NCI-H2196 treated with DMSO at 0.1 percent for 48 hours (cell line): ENCODE data around the gene ERRFI1.

Source experiments
- DNase-seq: peaks from one replicate; lab custom pipeline; 2025; ENCODE audit not compliant: unreplicated experiment; lab: John Stamatoyannopoulos, UW

ERRFI1 gene

GRCh38 chr1:8019229-8019620 lies 6.9 kb downstream of the ERRFI1 start:
- DNase-seq, result no peak

- DNase-seq, result no peak
Observed at GRCh38 chr1:8018492-8019228, 7.4 kb downstream of the ERRFI1 start.

DNA sequence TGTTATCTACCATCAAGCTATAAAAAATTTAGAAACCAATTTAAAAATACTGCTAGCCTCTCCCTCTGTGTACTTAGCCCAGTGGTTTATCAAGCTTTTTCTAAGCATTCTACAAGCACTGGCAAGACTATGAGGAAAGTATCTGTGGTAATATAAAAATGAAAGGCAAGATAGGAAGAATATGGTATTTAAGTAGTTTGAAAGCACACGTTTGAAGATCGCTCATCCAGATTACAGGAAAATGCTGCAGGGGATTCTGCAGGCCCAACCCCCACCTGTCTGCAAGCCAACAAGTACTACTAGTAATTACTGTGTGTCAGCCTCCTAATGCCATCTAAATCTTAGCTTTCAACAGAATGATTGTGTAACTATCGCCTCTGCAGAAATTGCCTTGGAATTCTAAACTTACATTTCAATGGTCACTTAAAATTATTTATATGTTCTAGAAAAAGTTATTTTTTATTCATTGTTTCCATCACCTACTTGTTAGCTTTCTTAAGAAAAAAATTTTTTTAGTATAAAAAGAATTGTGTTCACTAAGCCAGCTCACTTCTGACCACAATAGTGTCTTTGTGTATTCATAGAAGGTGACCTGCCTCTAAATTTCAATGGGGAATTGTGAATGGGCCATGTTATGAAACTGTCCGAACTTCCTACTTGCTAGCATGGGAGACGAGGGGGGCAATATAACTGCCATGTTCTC lies 8.5 kb downstream of the ERRFI1 start:
- DNase-seq, result no peak

DNA sequence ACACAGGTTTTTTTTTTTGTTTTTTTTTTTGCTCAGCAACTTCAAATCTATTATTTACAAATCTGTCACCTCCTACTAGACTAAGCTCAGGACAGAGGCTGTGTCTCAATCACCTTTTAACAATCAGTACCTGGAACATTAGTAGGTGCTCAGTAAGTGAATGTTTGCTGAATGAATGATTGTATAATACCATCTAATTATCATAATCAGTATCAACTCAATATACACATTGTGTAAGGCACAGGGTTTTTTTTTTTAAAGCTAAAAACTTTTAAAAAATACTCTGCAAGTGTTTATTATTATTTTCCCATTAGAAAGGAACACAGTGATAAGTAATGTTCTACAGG lies 9.2 kb downstream of the ERRFI1 start:
- no peak for DNase-seq

DNA sequence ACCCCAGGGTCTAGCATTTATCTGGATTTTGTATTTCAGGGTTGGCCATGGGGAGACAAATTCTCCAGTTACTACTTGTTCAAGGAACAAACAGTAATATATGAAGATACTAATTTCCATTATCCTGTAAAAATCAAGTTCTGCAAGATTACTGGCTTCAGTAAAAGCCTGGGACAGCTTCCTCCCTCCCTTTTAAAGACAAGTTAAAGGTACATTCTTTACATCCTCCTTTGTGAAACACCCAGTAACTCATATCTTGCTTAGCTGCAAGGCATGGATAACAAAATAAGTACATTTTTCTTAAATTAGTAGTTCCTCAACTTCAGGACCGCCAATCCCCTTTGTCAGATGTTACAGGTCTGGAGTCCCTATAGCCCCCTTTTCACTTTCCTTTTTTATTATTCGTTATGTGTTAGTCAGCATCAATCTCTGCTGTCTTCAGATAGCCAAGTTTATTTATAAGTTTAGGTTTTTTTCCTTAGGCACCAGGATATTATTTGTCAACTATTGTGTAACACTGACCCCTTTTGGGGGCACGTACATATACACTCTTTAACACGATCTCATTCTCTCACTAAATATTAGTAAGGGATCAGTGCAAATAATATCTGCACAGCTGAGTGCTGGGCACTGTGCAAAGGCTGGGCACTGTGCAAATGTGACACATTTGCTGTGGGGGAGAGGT lies 9.8 kb downstream of the ERRFI1 start:
- no peak for DNase-seq

DNA sequence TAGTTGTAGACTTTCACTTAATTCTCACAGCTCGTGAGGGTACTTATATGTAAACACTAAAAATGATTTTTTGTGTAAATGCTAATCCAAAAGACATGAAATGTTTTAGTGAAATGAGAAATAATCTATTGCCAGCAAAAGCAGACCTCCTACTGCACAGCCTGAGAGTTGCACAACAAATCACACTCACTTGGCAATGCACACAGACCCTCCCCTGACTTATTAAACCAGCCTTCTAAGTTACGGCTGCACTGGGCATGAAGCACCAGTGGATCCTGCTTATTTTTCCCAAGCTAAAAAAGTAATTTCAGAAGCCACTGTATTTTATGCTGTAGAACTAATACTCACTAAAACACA lies 10.3 kb downstream of the ERRFI1 start:
- DNase-seq, result no peak

- DNase-seq, result peak; percentile 60
Observed at GRCh38 chr1:8015036-8015808, 10.9 kb downstream of the ERRFI1 start.

GRCh38 chr1:8014381-8014988 lies 11.6 kb downstream of the ERRFI1 start:
- no peak for DNase-seq

- DNase-seq, result no peak
Observed at GRCh38 chr1:8013800-8014199, 12.3 kb downstream of the ERRFI1 start.

- DNase-seq, result no peak
Observed at GRCh38 chr1:8013399-8013798, 12.7 kb downstream of the ERRFI1 start.

- no peak for DNase-seq
Observed at GRCh38 chr1:8012955-8013354, 13.2 kb downstream of the ERRFI1 start.

- DNase-seq, result no peak
Observed at GRCh38 chr1:8011923-8012858, 13.9 kb downstream of the ERRFI1 start.

- no peak for DNase-seq
Observed at GRCh38 chr1:8011016-8011415, 15.1 kb downstream of the ERRFI1 start.

DNA sequence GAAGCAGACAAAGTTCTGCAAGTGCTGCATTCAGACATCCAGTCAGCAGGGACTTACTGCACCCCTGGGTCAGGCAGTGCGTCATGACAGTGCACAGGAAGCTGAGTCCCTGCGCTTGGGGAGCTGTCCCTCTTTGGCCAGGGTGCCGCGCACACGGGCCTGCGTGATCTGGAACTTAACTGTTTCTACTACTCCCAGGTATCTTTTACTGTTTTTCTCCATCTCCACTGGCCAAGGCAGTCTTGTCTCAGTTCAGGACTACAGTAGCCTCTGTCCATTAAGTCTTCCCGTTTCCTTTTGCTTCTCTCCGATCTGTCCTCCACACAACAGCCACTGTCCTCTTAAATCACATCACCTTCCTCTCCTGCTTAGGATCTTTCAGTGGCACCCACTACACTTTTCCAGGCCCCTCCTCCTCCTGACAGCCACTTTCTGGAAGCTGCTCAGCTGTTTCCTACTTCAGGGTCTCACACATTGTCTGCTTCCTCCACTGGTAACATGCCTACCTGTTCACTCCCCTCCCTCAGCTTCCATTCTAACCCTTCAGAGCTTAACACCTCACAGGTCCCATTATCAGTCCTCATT lies 15.9 kb downstream of the ERRFI1 start:
- no peak for DNase-seq

DNA sequence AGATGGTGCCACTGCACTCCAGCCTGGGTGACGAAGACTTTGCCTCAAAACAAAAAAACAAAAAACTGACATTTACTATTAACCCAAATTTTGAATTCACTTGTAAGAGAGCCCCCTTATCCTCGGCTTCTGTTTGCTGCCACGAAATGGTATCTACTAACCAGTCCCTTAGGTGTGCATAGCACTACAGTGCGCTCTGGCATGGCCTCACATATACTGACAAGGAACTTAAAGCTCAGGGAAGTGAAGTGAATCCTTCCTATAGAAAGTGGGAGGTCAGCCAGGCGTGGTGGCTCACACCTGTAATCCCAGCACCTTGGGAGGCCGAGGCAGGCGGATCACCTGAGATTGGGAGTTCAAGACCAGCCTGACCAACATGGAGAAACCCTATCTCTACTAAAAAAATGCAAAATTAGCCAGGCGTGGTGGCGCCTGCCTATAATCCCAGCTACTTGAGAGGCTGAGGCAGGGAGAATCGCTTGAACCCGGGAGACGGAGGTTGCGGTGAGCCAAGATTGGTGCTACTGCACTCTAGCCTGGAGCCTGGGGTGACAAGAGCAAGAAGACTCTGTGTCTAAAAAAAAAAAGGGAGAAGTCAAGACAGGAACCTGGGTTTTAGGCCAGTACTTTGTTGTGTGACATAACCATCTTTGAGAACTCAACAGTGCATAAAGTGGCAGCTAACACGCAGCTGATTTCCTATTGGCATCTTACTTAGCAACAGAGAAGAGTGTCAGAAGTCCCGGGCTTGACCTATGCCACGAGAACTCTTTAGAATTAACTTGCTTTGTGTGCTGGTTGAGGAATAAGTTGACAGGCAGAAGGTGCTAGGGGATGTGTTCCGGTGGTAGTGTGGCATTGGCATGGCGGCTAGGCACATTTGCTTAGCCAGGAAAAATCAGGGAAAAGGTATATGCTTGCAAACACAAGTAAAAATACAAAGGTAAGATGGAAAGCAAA lies 16.8 kb downstream of the ERRFI1 start:
- no peak for DNase-seq

DNA sequence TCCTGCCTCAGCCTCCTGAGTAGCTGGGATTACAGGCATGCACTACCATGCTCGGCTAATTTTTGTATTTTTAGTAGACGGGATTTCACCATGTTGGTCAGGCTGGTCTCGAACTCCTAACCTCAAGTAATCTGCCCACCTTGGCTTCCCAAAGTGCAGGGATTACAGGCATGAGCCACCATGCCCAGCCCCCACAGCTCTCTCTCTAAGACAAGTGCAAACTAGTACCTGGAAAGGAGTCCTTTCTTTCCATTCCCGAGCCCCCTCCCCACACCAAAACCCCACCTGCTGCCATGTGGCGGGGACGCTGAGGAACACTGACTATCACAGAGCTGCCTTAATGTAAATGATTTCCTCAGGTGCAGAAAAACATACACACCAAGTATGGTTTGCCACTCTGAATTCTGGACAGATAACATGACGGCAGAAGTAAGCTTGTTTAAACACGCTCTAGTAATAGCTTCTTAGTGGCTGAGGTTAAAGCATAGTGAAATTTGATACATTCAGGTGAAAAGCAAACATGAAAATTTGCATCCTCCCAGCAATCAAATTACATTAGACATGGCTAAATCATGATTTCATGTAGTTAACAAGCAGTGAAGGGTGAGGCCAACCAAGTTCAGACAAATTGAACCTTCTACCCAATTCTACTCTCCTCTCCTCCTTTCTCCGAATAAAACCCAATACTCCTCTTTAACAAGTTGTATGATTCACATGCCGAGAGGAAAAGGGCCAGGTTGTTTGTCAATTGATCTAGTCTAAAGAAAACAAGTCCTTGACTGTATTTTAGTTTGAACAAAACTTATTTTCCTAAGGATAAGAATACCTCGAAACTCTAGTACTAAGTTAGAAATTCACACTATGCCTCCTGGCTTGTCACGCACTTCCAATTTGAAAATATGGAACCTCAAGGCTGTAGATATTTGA lies 19.8 kb downstream of the ERRFI1 start:
- DNase-seq, result peak; percentile 75

DNA sequence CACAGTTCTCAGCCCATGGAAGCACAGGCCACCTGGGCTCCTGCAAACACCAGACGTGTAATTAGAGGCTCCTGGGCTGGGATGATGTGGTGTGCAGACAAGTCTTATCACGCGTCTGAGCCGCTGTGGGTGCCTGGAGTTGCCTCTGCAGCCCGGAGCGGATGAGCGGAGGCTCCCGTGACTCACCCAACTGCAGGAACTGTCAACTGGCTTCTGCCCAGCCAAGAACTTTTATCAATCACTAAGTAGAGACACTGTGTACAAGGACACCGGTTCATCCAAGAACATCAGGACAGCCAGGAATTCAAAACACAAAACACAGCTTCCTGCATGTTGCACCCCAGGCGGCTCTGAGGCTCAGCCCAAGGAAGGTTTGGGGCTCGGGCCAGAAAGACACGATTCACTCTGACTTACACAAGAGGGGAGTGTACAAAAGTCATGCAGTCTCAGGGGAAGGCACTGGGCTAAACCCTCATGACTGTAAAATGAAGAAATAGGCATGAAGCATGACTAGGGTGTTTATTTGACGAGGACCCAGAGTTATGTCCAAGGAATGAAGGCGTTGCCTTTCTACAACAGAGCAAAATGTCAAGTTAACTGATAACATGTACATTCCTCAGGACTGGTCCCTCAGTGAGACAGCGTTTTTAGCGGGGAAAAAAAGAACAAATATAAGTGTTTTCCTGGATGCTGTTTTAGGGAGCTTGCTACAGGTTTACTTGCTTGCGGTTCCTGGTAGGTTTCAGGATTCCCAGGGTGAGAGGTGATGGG lies 21.1 kb downstream of the ERRFI1 start:
- peak; percentile 42 for DNase-seq
